H9 (cell line): ENCODE results near the gene KCNJ13. TPM values are rescaled to one million over a fixed set of nuclear protein-coding genes. Genes with fewer than 3 reads are reported as not detected.

Experiments used
- DNase-seq: peaks from one replicate; pipeline ENCODE4 v3.0.0-alpha.2; 2017
- H2AFZ ChIP-seq: one replicate; pipeline ENCODE4 v1.6.1; 2013; ENCODE audit warnings: mild to moderate bottlenecking, low read length, control low read depth, moderate library complexity
- H2AK5ac ChIP-seq: 2 replicates; pipeline ENCODE4 v1.6.1; 2013; ENCODE audit warnings: low read length, control low read depth, mixed read lengths; ENCODE audit not compliant: insufficient read length
- H2BK120ac ChIP-seq: one replicate; pipeline ENCODE4 v1.6.1; 2013; ENCODE audit warnings: low read depth, mild to moderate bottlenecking, low read length, control low read depth, inconsistent platforms; ENCODE audit not compliant: poor library complexity, severe bottlenecking
- H2BK12ac ChIP-seq: 2 replicates; pipeline ENCODE4 v1.6.1; 2013; ENCODE audit warnings: low read length, control low read depth, mixed read lengths, low read depth; ENCODE audit not compliant: insufficient read length
- H2BK15ac ChIP-seq: 2 replicates; pipeline ENCODE4 v1.6.1; 2013; ENCODE audit warnings: low read depth, low read length, control low read depth
- H2BK20ac ChIP-seq: one replicate; pipeline ENCODE4 v1.6.1; 2013; ENCODE audit warnings: low read depth, mild to moderate bottlenecking, low read length, control low read depth, inconsistent platforms; ENCODE audit not compliant: poor library complexity, severe bottlenecking
- H2BK5ac ChIP-seq: 2 replicates; pipeline ENCODE4 v1.6.1; 2013; ENCODE audit warnings: low read length, control low read depth, mixed read lengths; ENCODE audit not compliant: insufficient read length
- H3K14ac ChIP-seq: 2 replicates; pipeline ENCODE4 v1.6.1; 2013; ENCODE audit warnings: low read length, control low read depth; ENCODE audit not compliant: insufficient read depth
- H3K18ac ChIP-seq: 2 replicates; pipeline ENCODE4 v1.6.1; 2013; ENCODE audit warnings: low read depth, mild to moderate bottlenecking, mixed read lengths, low read length, control low read depth; ENCODE audit not compliant: insufficient read length
- H3K23ac ChIP-seq: 2 replicates; pipeline ENCODE4 v1.6.1; 2013; ENCODE audit warnings: low read length, control low read depth, mixed read lengths, low read depth; ENCODE audit not compliant: insufficient read length
- H3K23me2 ChIP-seq: 2 replicates; pipeline ENCODE4 v1.6.1; 2013; ENCODE audit warnings: low read depth, mild to moderate bottlenecking, mixed read lengths, low read length, control low read depth; ENCODE audit not compliant: insufficient read length, poor library complexity, severe bottlenecking
- H3K27ac ChIP-seq: 2 replicates; pipeline ENCODE4 v1.5.1; 2013; ENCODE audit warnings: low read length, control low read depth, mixed read lengths, low read depth; ENCODE audit not compliant: insufficient read length
- H3K27me3 ChIP-seq: 2 replicates; pipeline ENCODE4 v1.6.1; 2013; ENCODE audit warnings: low read length, control low read depth, inconsistent platforms; ENCODE audit not compliant: insufficient read depth
- H3K4ac ChIP-seq: 2 replicates; pipeline ENCODE4 v1.6.1; 2013; ENCODE audit warnings: low read depth, mild to moderate bottlenecking, control low read depth, inconsistent platforms, low read length, moderate library complexity
- H3K4me1 ChIP-seq: 2 replicates; pipeline ENCODE4 v1.6.1; 2013; ENCODE audit warnings: low read length, control low read depth, inconsistent platforms; ENCODE audit not compliant: insufficient read depth
- H3K4me2 ChIP-seq: 2 replicates; pipeline ENCODE4 v1.6.1; 2013; ENCODE audit warnings: low read length, control low read depth, mixed read lengths; ENCODE audit not compliant: insufficient read length, insufficient read depth
- H3K56ac ChIP-seq: 2 replicates; pipeline ENCODE4 v1.6.1; 2013; ENCODE audit warnings: low read depth, mild to moderate bottlenecking, mixed read lengths, low read length, control low read depth; ENCODE audit not compliant: insufficient read length
- H3K79me1 ChIP-seq: 2 replicates; pipeline ENCODE4 v1.6.1; 2013; ENCODE audit warnings: low read depth, mild to moderate bottlenecking, moderate library complexity, low read length, control low read depth, inconsistent platforms; ENCODE audit not compliant: insufficient read depth, poor library complexity, severe bottlenecking
- H3K79me2 ChIP-seq: 2 replicates; pipeline ENCODE4 v1.6.1; 2013; ENCODE audit warnings: low read length, control low read depth, inconsistent platforms; ENCODE audit not compliant: insufficient read depth
- H3K9ac ChIP-seq: 2 replicates; pipeline ENCODE4 v1.6.1; 2013; ENCODE audit warnings: low read length, control low read depth, mixed read lengths; ENCODE audit not compliant: insufficient read length; ENCODE audit errors: extremely low read depth
- H3K9me3 ChIP-seq: one replicate; pipeline ENCODE4 v1.6.1; 2013; ENCODE audit warnings: low read depth, low read length, inconsistent platforms; ENCODE audit not compliant: control insufficient read depth
- H3T11ph ChIP-seq: one replicate; pipeline ENCODE4 v1.6.1; 2013; ENCODE audit warnings: mild to moderate bottlenecking, low read length, control low read depth, inconsistent platforms
- H4K20me1 ChIP-seq: one replicate; pipeline ENCODE4 v1.6.1; 2013; ENCODE audit not compliant: control insufficient read depth, insufficient read length, insufficient read depth
- H4K5ac ChIP-seq: 2 replicates; pipeline ENCODE4 v1.6.1; 2013; ENCODE audit warnings: low read depth, mild to moderate bottlenecking, mixed read lengths, low read length, control low read depth; ENCODE audit not compliant: insufficient read length
- H4K8ac ChIP-seq: replicated peaks from 2 replicates; pipeline ENCODE4 v1.6.1; 2013; ENCODE audit warnings: low read length, control low read depth, mixed read lengths, low read depth; ENCODE audit not compliant: insufficient read length
- H4K91ac ChIP-seq: 2 replicates; pipeline ENCODE4 v1.6.1; 2013; ENCODE audit warnings: low read depth, mild to moderate bottlenecking, moderate library complexity, mixed read lengths, low read length, control low read depth; ENCODE audit not compliant: insufficient read length
- H3K27ac Mint-ChIP-seq, 3 experiments: 2 replicates in 2 of 3; 3 replicates in 1 of 3; pipeline ENCODE4 v1.8.0; 2020 to 2021; ENCODE audit warnings: mixed read lengths in 3 of 3, mild to moderate bottlenecking in 1 of 3, moderate library complexity in 1 of 3
- H3K27me3 Mint-ChIP-seq: 2 replicates; pipeline ENCODE4 v1.8.0; 2021; ENCODE audit warnings: low read depth, mild to moderate bottlenecking, moderate library complexity, mixed read lengths
- H3K36me3 Mint-ChIP-seq, 3 experiments: 2 replicates in 2 of 3; 3 replicates in 1 of 3; pipeline ENCODE4 v1.8.0; 2020 to 2021; ENCODE audit warnings: low read depth in 3 of 3, mixed read lengths in 3 of 3; ENCODE audit not compliant: insufficient read depth in 1 of 3
- H3K4me1 Mint-ChIP-seq, 2 experiments: 2 replicates each; pipeline ENCODE4 v1.8.0; 2020; ENCODE audit warnings: mixed read lengths in 2 of 2
- H3K4me3 Mint-ChIP-seq, 2 experiments: 2 replicates in 1 of 2; 3 replicates in 1 of 2; pipeline ENCODE4 v1.8.0; 2020 to 2021; ENCODE audit warnings: mild to moderate bottlenecking in 2 of 2, mixed read lengths in 2 of 2, moderate library complexity in 1 of 2
- H3K9me3 Mint-ChIP-seq, 2 experiments: 2 replicates in 1 of 2; 3 replicates in 1 of 2; pipeline ENCODE4 v1.8.0; 2020; ENCODE audit warnings: mild to moderate bottlenecking in 2 of 2, mixed read lengths in 2 of 2, moderate library complexity in 1 of 2
- CTCF ChIP-seq: fragments of 200-600 bp; sonication (generic); conservative IDR thresholded peaks from 3 replicates; pipeline ENCODE4 v1.8.0; 2021; ENCODE audit warnings: antibody characterized with exemption, mild to moderate bottlenecking
- WGBS: extraction: QIAGEN DNeasy Blood & Tissue Kit; methylation state at CpG from one replicate; pipeline ENCODE4 v1.1.7; 2013; ENCODE audit warnings: missing lambda C conversion rate, low lambda C conversion rate, mixed read lengths; ENCODE audit not compliant: insufficient read length; ENCODE audit errors: extremely low coverage; 5-methylcytosine and 5-hydroxymethylcytosine counted together
- total RNA-seq: library from RNA; stranded (reverse); gene quantifications from 2 replicates; pipeline ENCODE4 v1.2.1, GENCODE V29; 2021

KCNJ13 gene
- total RNA-seq, 1 experiment from 2014 or later, result not detected

- peaks cover 0 to 13% of the 10 kb centered on the region in 2 experiments; a peak in 3 of 4 replicates for H3K4me1 Mint-ChIP-seq
Measured at GRCh38 chr2:232741294-232741693, 35.1 kb downstream of the KCNJ13 start.

More at GRCh38 chr2:232741294-232741693, 35.1 kb downstream of the KCNJ13 start:
- Histone ChIP-seq H4K8ac (no peak overlapping the region), H4K5ac (no peak overlapping the region), H3K79me1 (no peaks in the 10 kb centered on the region), H3T11ph (no peak overlapping the region), H3K27ac (no peak overlapping the region), H3K79me2 (no peaks in the 10 kb centered on the region), H3K56ac (no peak overlapping the region), H4K20me1 (no peaks in the 10 kb centered on the region), H3K4ac (no peak overlapping the region), H3K23me2 (no peaks in the 10 kb centered on the region), H2AFZ (no peak overlapping the region), H2BK12ac (no peak overlapping the region), H3K4me2 (no peak overlapping the region), H2AK5ac (no peak overlapping the region), H4K91ac (no peak overlapping the region), H3K27me3 (no peaks in the 10 kb centered on the region), H2BK15ac (no peak overlapping the region), H3K4me1 (no peaks in the 10 kb centered on the region), H3K23ac (no peak overlapping the region), H2BK20ac (no peak overlapping the region), H2BK120ac (no peak overlapping the region), H3K14ac (no peak overlapping the region), H3K9me3 (no peaks in the 10 kb centered on the region), H2BK5ac (no peak overlapping the region), H3K9ac (no peak overlapping the region), H3K18ac (no peak overlapping the region)
- Mint-ChIP-seq H3K36me3 (peaks cover 0 to 16% (median 6%) of the 10 kb centered on the region in 3 experiments; a peak in 5 of 7 replicates), H3K27ac (peak overlapping the region in 2 of 3 experiments; percentile 11 to 15; a peak in 1 of 7 replicates), H3K4me3 (no peak overlapping the region; a peak in 1 of 5 replicates), H3K27me3 (no peaks in the 10 kb centered on the region), H3K9me3 (no peaks in the 10 kb centered on the region)
- no peak for DNase-seq
- WGBS, result no CpG with 5 or more reads among the region's 4 CpGs
- TF ChIP-seq CTCF, result no peak
